H9 (cell line): ENCODE measurements around the gene CSF1. TPM values are rescaled to one million over a fixed set of nuclear protein-coding genes. Genes with fewer than 3 reads are reported as not detected.
A peak's percentile ranks its signal among the peaks of the same experiment; 100 is the strongest.

Experiments
- DNase-seq: peaks from one replicate; pipeline ENCODE4 v3.0.0-alpha.2; 2017
- H2AFZ ChIP-seq: one replicate; pipeline ENCODE4 v1.6.1; 2013; ENCODE audit warnings: mild to moderate bottlenecking, low read length, control low read depth, moderate library complexity
- H2AK5ac ChIP-seq: 2 replicates; pipeline ENCODE4 v1.6.1; 2013; ENCODE audit warnings: low read length, control low read depth, mixed read lengths; ENCODE audit not compliant: insufficient read length
- H2BK120ac ChIP-seq: one replicate; pipeline ENCODE4 v1.6.1; 2013; ENCODE audit warnings: low read depth, mild to moderate bottlenecking, low read length, control low read depth, inconsistent platforms; ENCODE audit not compliant: poor library complexity, severe bottlenecking
- H2BK12ac ChIP-seq: 2 replicates; pipeline ENCODE4 v1.6.1; 2013; ENCODE audit warnings: low read length, control low read depth, mixed read lengths, low read depth; ENCODE audit not compliant: insufficient read length
- H2BK15ac ChIP-seq: 2 replicates; pipeline ENCODE4 v1.6.1; 2013; ENCODE audit warnings: low read depth, low read length, control low read depth
- H2BK20ac ChIP-seq: one replicate; pipeline ENCODE4 v1.6.1; 2013; ENCODE audit warnings: low read depth, mild to moderate bottlenecking, low read length, control low read depth, inconsistent platforms; ENCODE audit not compliant: poor library complexity, severe bottlenecking
- H2BK5ac ChIP-seq: 2 replicates; pipeline ENCODE4 v1.6.1; 2013; ENCODE audit warnings: low read length, control low read depth, mixed read lengths; ENCODE audit not compliant: insufficient read length
- H3K14ac ChIP-seq: 2 replicates; pipeline ENCODE4 v1.6.1; 2013; ENCODE audit warnings: low read length, control low read depth; ENCODE audit not compliant: insufficient read depth
- H3K18ac ChIP-seq: 2 replicates; pipeline ENCODE4 v1.6.1; 2013; ENCODE audit warnings: low read depth, mild to moderate bottlenecking, mixed read lengths, low read length, control low read depth; ENCODE audit not compliant: insufficient read length
- H3K23ac ChIP-seq: 2 replicates; pipeline ENCODE4 v1.6.1; 2013; ENCODE audit warnings: low read length, control low read depth, mixed read lengths, low read depth; ENCODE audit not compliant: insufficient read length
- H3K23me2 ChIP-seq: 2 replicates; pipeline ENCODE4 v1.6.1; 2013; ENCODE audit warnings: low read depth, mild to moderate bottlenecking, mixed read lengths, low read length, control low read depth; ENCODE audit not compliant: insufficient read length, poor library complexity, severe bottlenecking
- H3K27ac ChIP-seq: 2 replicates; pipeline ENCODE4 v1.5.1; 2013; ENCODE audit warnings: low read length, control low read depth, mixed read lengths, low read depth; ENCODE audit not compliant: insufficient read length
- H3K27me3 ChIP-seq: 2 replicates; pipeline ENCODE4 v1.6.1; 2013; ENCODE audit warnings: low read length, control low read depth, inconsistent platforms; ENCODE audit not compliant: insufficient read depth
- H3K4ac ChIP-seq: 2 replicates; pipeline ENCODE4 v1.6.1; 2013; ENCODE audit warnings: low read depth, mild to moderate bottlenecking, control low read depth, inconsistent platforms, low read length, moderate library complexity
- H3K4me1 ChIP-seq: 2 replicates; pipeline ENCODE4 v1.6.1; 2013; ENCODE audit warnings: low read length, control low read depth, inconsistent platforms; ENCODE audit not compliant: insufficient read depth
- H3K4me2 ChIP-seq: 2 replicates; pipeline ENCODE4 v1.6.1; 2013; ENCODE audit warnings: low read length, control low read depth, mixed read lengths; ENCODE audit not compliant: insufficient read length, insufficient read depth
- H3K56ac ChIP-seq: 2 replicates; pipeline ENCODE4 v1.6.1; 2013; ENCODE audit warnings: low read depth, mild to moderate bottlenecking, mixed read lengths, low read length, control low read depth; ENCODE audit not compliant: insufficient read length
- H3K79me1 ChIP-seq: 2 replicates; pipeline ENCODE4 v1.6.1; 2013; ENCODE audit warnings: low read depth, mild to moderate bottlenecking, moderate library complexity, low read length, control low read depth, inconsistent platforms; ENCODE audit not compliant: insufficient read depth, poor library complexity, severe bottlenecking
- H3K79me2 ChIP-seq: 2 replicates; pipeline ENCODE4 v1.6.1; 2013; ENCODE audit warnings: low read length, control low read depth, inconsistent platforms; ENCODE audit not compliant: insufficient read depth
- H3K9ac ChIP-seq: 2 replicates; pipeline ENCODE4 v1.6.1; 2013; ENCODE audit warnings: low read length, control low read depth, mixed read lengths; ENCODE audit not compliant: insufficient read length; ENCODE audit errors: extremely low read depth
- H3K9me3 ChIP-seq: one replicate; pipeline ENCODE4 v1.6.1; 2013; ENCODE audit warnings: low read depth, low read length, inconsistent platforms; ENCODE audit not compliant: control insufficient read depth
- H3T11ph ChIP-seq: one replicate; pipeline ENCODE4 v1.6.1; 2013; ENCODE audit warnings: mild to moderate bottlenecking, low read length, control low read depth, inconsistent platforms
- H4K20me1 ChIP-seq: one replicate; pipeline ENCODE4 v1.6.1; 2013; ENCODE audit not compliant: control insufficient read depth, insufficient read length, insufficient read depth
- H4K5ac ChIP-seq: 2 replicates; pipeline ENCODE4 v1.6.1; 2013; ENCODE audit warnings: low read depth, mild to moderate bottlenecking, mixed read lengths, low read length, control low read depth; ENCODE audit not compliant: insufficient read length
- H4K8ac ChIP-seq: replicated peaks from 2 replicates; pipeline ENCODE4 v1.6.1; 2013; ENCODE audit warnings: low read length, control low read depth, mixed read lengths, low read depth; ENCODE audit not compliant: insufficient read length
- H4K91ac ChIP-seq: 2 replicates; pipeline ENCODE4 v1.6.1; 2013; ENCODE audit warnings: low read depth, mild to moderate bottlenecking, moderate library complexity, mixed read lengths, low read length, control low read depth; ENCODE audit not compliant: insufficient read length
- H3K27ac Mint-ChIP-seq, 3 experiments: 2 replicates in 2 of 3; 3 replicates in 1 of 3; pipeline ENCODE4 v1.8.0; 2020 to 2021; ENCODE audit warnings: mixed read lengths in 3 of 3, mild to moderate bottlenecking in 1 of 3, moderate library complexity in 1 of 3
- H3K27me3 Mint-ChIP-seq: 2 replicates; pipeline ENCODE4 v1.8.0; 2021; ENCODE audit warnings: low read depth, mild to moderate bottlenecking, moderate library complexity, mixed read lengths
- H3K36me3 Mint-ChIP-seq, 3 experiments: 2 replicates in 2 of 3; 3 replicates in 1 of 3; pipeline ENCODE4 v1.8.0; 2020 to 2021; ENCODE audit warnings: low read depth in 3 of 3, mixed read lengths in 3 of 3; ENCODE audit not compliant: insufficient read depth in 1 of 3
- H3K4me1 Mint-ChIP-seq, 2 experiments: 2 replicates each; pipeline ENCODE4 v1.8.0; 2020; ENCODE audit warnings: mixed read lengths in 2 of 2
- H3K4me3 Mint-ChIP-seq, 2 experiments: 2 replicates in 1 of 2; 3 replicates in 1 of 2; pipeline ENCODE4 v1.8.0; 2020 to 2021; ENCODE audit warnings: mild to moderate bottlenecking in 2 of 2, mixed read lengths in 2 of 2, moderate library complexity in 1 of 2
- H3K9me3 Mint-ChIP-seq, 2 experiments: 2 replicates in 1 of 2; 3 replicates in 1 of 2; pipeline ENCODE4 v1.8.0; 2020; ENCODE audit warnings: mild to moderate bottlenecking in 2 of 2, mixed read lengths in 2 of 2, moderate library complexity in 1 of 2
- WGBS: extraction: QIAGEN DNeasy Blood & Tissue Kit; methylation state at CpG from one replicate; pipeline ENCODE4 v1.1.7; 2013; ENCODE audit warnings: missing lambda C conversion rate, low lambda C conversion rate, mixed read lengths; ENCODE audit not compliant: insufficient read length; ENCODE audit errors: extremely low coverage; 5-methylcytosine and 5-hydroxymethylcytosine counted together
- total RNA-seq: library from RNA; stranded (reverse); gene quantifications from 2 replicates; pipeline ENCODE4 v1.2.1, GENCODE V29; 2021
- TF ChIP-seq, protein P1 (sequence below): fragments of 200-600 bp; sonication (generic); conservative IDR thresholded peaks from 3 replicates; pipeline ENCODE4 v1.8.0; 2021; ENCODE audit warnings: antibody characterized with exemption, mild to moderate bottlenecking

Gene CSF1
- total RNA-seq, 1 experiment from 2014 or later: 2.3 TPM

DNA sequence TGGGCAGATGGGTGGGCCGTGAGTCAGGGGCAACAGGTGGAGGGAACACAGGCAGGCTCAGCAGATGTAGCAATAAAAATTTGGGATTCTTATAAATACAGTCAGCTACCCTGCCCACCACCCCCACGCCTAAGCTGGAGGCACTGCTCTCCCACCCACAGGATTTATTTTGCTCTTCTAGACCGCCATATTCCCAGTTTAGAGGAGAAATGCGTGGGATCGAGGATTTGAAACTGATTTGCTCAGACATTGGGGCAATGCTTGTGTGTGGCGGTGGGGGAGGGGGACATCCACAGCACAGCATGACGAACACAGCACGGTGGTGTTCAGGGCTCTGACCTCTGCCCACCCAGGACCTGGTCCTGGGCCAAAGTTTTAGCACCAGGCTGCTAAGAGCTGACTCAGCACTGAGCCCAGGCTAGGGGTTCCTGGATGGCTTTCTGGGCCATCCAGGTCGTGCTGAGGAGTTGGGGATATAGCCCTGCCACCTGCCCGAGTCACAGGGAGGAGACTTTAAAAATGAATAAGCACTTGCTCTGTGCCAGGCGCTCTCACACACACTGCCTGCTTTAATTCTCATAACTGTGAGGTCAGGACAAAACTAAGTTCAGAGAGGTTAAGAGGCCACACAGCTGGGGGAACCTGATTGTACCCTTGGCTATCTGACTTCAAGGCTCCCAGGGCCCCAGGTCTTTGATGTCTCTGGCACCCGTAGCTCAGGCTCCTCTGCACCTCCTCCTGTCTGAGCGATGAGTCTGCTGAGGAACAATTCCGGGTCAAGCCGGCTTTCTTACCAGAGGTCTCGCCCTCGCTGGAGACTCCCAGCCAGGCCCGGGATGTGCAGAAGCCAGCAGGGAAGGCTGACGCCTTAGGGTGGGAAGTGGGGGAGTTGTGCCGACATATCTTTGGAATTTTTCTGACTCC lies 29.4 kb upstream of the CSF1 start:
- Histone ChIP-seq H2AFZ (no peak overlapping the region), H4K8ac (no peak overlapping the region), H3K4me2 (no peak overlapping the region), H3K9ac (no peak overlapping the region), H2BK15ac (no peak overlapping the region), H3T11ph (no peak overlapping the region), H4K20me1 (no peaks in the 10 kb centered on the region), H3K18ac (no peak overlapping the region), H3K79me1 (no peaks in the 10 kb centered on the region), H2BK20ac (no peak overlapping the region), H4K5ac (no peak overlapping the region), H2BK120ac (no peak overlapping the region), H2BK5ac (no peak overlapping the region), H3K14ac (no peak overlapping the region; the same call in 1 of the 2 replicates), H2AK5ac (no peak overlapping the region), H3K4ac (no peak overlapping the region), H3K79me2 (no peaks in the 10 kb centered on the region), H3K23me2 (no peaks in the 10 kb centered on the region), H3K23ac (no peak overlapping the region), H4K91ac (no peak overlapping the region), H3K9me3 (no peaks in the 10 kb centered on the region), H2BK12ac (no peak overlapping the region), H3K56ac (no peak overlapping the region), H3K27ac (no peak overlapping the region), H3K27me3 (no peaks in the 10 kb centered on the region), H3K4me1 (peaks cover 2% of the 10 kb centered on the region; the same call in 1 of the 2 replicates)
- TF ChIP-seq, protein P1, sequence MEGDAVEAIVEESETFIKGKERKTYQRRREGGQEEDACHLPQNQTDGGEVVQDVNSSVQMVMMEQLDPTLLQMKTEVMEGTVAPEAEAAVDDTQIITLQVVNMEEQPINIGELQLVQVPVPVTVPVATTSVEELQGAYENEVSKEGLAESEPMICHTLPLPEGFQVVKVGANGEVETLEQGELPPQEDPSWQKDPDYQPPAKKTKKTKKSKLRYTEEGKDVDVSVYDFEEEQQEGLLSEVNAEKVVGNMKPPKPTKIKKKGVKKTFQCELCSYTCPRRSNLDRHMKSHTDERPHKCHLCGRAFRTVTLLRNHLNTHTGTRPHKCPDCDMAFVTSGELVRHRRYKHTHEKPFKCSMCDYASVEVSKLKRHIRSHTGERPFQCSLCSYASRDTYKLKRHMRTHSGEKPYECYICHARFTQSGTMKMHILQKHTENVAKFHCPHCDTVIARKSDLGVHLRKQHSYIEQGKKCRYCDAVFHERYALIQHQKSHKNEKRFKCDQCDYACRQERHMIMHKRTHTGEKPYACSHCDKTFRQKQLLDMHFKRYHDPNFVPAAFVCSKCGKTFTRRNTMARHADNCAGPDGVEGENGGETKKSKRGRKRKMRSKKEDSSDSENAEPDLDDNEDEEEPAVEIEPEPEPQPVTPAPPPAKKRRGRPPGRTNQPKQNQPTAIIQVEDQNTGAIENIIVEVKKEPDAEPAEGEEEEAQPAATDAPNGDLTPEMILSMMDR: no peak
- no peak for DNase-seq
- Mint-ChIP-seq H3K27ac (peak overlapping the region in 1 of 3 experiments; percentile 90; a peak in 3 of 7 replicates), H3K4me1 (peaks cover 58 to 67% of the 10 kb centered on the region in 2 experiments), H3K27me3 (no peaks in the 10 kb centered on the region; the same call in 1 of the 2 replicates), H3K9me3 (no peaks in the 10 kb centered on the region), H3K36me3 (peaks cover 0 to 3% (median 0%) of the 10 kb centered on the region in 3 experiments; a peak in 1 of 7 replicates), H3K4me3 (no peak overlapping the region)
- WGBS: no CpG with 5 or more reads among the region's 20 CpGs
